Thyroid gland (tissue), 4 donors: ENCODE measurements around the gene HOXC4. TPM values are rescaled to one million over a fixed set of nuclear protein-coding genes. Genes with fewer than 3 reads are reported as not detected.

Experiments used
- DNase-seq, 2 donors: peaks; one replicate each; pipeline ENCODE4 v3.0.0-alpha.2; 2019
- H3K27ac ChIP-seq, 3 donors: fragments of 200-600 bp; sonication (generic); 1 replicate in 2 of 3; 2 replicates in 1 of 3; pipeline ENCODE4 v1.5.1; 2016 to 2019; ENCODE audit warnings: mild to moderate bottlenecking in 1 of 3, moderate library complexity in 1 of 3
- H3K27me3 ChIP-seq: fragments of 200-600 bp; sonication (generic); one replicate; pipeline ENCODE4 v1.5.1; 2019
- H3K36me3 ChIP-seq, 2 donors: fragments of 200-600 bp; sonication (generic); one replicate each; pipeline ENCODE4 v1.5.1; 2016 to 2019
- H3K4me1 ChIP-seq, 2 donors: fragments of 200-600 bp; sonication (generic); one replicate each; pipeline ENCODE4 v1.5.1; 2017 to 2019
- H3K4me3 ChIP-seq, 3 donors: fragments of 200-600 bp; sonication (generic); replicated peaks in 1 of 3; 1 replicate in 2 of 3; 2 replicates in 1 of 3; pipeline ENCODE4 v1.5.1; 2016; ENCODE audit warnings: mild to moderate bottlenecking in 1 of 3
- H3K9me3 ChIP-seq: fragments of 200-600 bp; sonication (generic); one replicate; pipeline ENCODE4 v1.5.1; 2017
- CTCF ChIP-seq, 6 experiments: fragments of 200-600 bp in 3 of 6; fragments of 450-650 bp in 3 of 6; sonication (generic) in 3 of 6; IDR thresholded peaks; one replicate each; pipeline ENCODE4 v1.5.1; 2016 to 2019; ENCODE audit warnings: antibody characterized with exemption in 6 of 6, mild to moderate bottlenecking in 2 of 6, inconsistent platforms in 1 of 6, moderate library complexity in 1 of 6
- POLR2A ChIP-seq, 2 donors: fragments of 450-650 bp; IDR thresholded peaks; one replicate each; pipeline ENCODE4 v1.6.1; 2017; ENCODE audit warnings: antibody characterized with exemption in 2 of 2, mild to moderate bottlenecking in 2 of 2, moderate library complexity in 1 of 2
- WGBS, 2 donors: methylation state at CpG; one replicate each; pipeline ENCODE4 v1.1.5; 2017; 5-methylcytosine and 5-hydroxymethylcytosine counted together
- intact Hi-C: fragments of 100-400 bp; cut with DNase I; formaldehyde crosslinking; loops from one replicate; pipeline ENCODE4 v1.15.1; 2023
- total RNA-seq, 4 donors: library from RNA; depleted of rRNA; stranded (reverse); fragments of >200 nt; gene quantifications; one replicate each; pipeline ENCODE4 v1.2.3, GENCODE V29; 2016

Gene HOXC4
- total RNA-seq, 4 donors from 2014 or later, result 0.22 to 0.27 TPM; not detected in 2

DNA sequence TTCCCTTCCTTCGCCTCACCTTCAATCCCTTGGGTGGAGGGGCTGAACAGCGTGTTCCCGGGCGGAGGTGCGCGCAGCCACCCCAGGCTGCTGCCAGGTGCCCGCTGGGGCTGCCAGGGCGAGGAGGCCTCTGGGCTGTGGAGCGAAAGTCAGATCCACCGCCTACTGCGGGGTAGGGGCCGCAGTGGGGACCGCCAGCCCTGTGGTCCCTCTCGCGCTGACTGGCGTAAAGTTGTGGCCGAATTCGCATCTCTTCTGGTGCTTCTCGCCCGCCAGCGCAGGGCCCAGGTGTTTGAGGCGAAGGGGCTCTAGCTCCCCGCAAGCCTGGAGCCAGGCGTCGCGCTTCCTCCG lies 6.9 kb upstream of the HOXC4 start:
- H3K4me1 ChIP-seq, result peaks cover 0 to 10% of the 10 kb centered on the region in 2 donors
- intact Hi-C loops, result no loop called here
- no peaks in the 10 kb centered on the region for H3K9me3 ChIP-seq
- H3K27ac ChIP-seq, result no peak overlapping the region
- DNase-seq, result no peak
- H3K27me3 ChIP-seq, result peaks cover 44% of the 10 kb centered on the region
- no peaks in the 10 kb centered on the region for H3K36me3 ChIP-seq
- 11 to 29% methylated on average over 14 to 17 of the region's 27 CpGs for WGBS, 2 donors
- no peak overlapping the region for H3K4me3 ChIP-seq
- no peak for TF ChIP-seq POLR2A (IDR thresholded peaks at IDR 0.05)
- TF ChIP-seq CTCF (IDR thresholded peaks at IDR 0.05), result no peak

GRCh38 chr12:54047160-54047963 lies 6.3 kb upstream of the HOXC4 start:
- peaks cover 48% of the 10 kb centered on the region for H3K27me3 ChIP-seq
- DNase-seq, result no peak
- intact Hi-C loops, result no loop called here
- H3K36me3 ChIP-seq, result no peaks in the 10 kb centered on the region
- no peak overlapping the region for H3K4me3 ChIP-seq
- H3K9me3 ChIP-seq, result no peaks in the 10 kb centered on the region
- no peak overlapping the region for H3K27ac ChIP-seq
- 14 to 22% methylated on average over 58 to 60 of the region's 61 CpGs for WGBS, 2 donors
- TF ChIP-seq POLR2A (IDR thresholded peaks at IDR 0.05) (no peak), CTCF (IDR thresholded peaks at IDR 0.05) (no peak)
- peaks cover 0 to 10% of the 10 kb centered on the region in 2 donors for H3K4me1 ChIP-seq

DNA sequence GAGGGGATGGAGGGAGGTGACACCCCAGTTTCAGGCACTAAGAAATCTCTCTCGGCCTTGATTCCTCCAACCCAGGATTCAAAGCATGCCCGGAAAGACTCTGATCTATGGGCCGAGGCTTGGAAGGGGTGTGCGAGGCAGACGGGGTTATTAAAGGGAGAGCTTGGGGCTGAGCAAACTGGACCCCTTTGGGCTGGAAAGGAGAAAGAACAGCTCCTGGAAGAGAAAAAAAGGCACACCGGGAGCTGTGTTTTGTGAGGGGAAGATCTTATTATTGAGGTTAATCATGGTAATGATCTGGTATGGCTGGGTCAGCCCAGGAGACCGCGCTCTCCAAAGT lies 5.7 kb upstream of the HOXC4 start:
- Histone ChIP-seq H3K4me1 (peaks cover 0 to 10% of the 10 kb centered on the region in 2 donors), H3K36me3 (no peaks in the 10 kb centered on the region), H3K27me3 (peaks cover 52% of the 10 kb centered on the region), H3K9me3 (no peaks in the 10 kb centered on the region), H3K27ac (no peak overlapping the region), H3K4me3 (no peak overlapping the region)
- 18 to 31% methylated on average over 8 of the region's 8 CpGs for WGBS, 2 donors
- TF ChIP-seq POLR2A (IDR thresholded peaks at IDR 0.05) (no peak), CTCF (IDR thresholded peaks at IDR 0.05) (no peak)
- DNase-seq, result no peak
- intact Hi-C loops, result no loop called here

GRCh38 chr12:54048406-54049093 lies 5.1 kb upstream of the HOXC4 start:
- intact Hi-C loops, result no loop called here
- no peaks in the 10 kb centered on the region for H3K9me3 ChIP-seq
- peaks cover 0 to 10% of the 10 kb centered on the region in 2 donors for H3K4me1 ChIP-seq
- H3K36me3 ChIP-seq, result no peaks in the 10 kb centered on the region
- no peak for TF ChIP-seq CTCF (IDR thresholded peaks at IDR 0.05)
- no peak overlapping the region for H3K27ac ChIP-seq
- H3K27me3 ChIP-seq, result peaks cover 56% of the 10 kb centered on the region
- no peak for DNase-seq
- H3K4me3 ChIP-seq, result no peak overlapping the region
- WGBS, 2 donors, result 19 to 26% methylated on average over 3 of the region's 3 CpGs

DNA sequence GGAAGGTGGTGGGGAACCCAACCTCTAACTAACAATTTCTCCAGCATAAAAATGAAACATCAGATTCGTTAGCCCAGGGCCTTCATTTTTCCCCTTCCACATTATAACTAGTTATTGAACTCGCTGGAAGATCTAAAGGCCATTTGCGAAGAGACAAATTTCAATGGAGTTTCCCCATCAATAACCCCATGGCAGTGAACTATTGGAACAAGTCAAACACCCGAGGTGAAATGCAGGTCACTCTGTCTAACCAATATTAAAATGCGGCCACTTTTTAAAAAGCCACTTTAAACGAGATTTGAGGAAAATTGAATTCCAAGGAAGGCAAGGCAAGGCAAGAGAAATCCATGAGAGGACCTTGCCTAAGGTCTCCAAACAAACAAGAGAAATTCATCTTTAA lies 4.5 kb upstream of the HOXC4 start:
- TF ChIP-seq CTCF (IDR thresholded peaks at IDR 0.05) (no peak), POLR2A (IDR thresholded peaks at IDR 0.05) (no peak)
- Histone ChIP-seq H3K4me1 (peaks cover 0 to 10% of the 10 kb centered on the region in 2 donors), H3K9me3 (no peaks in the 10 kb centered on the region), H3K36me3 (no peaks in the 10 kb centered on the region), H3K4me3 (no peak overlapping the region), H3K27ac (no peak overlapping the region), H3K27me3 (peaks cover 58% of the 10 kb centered on the region)
- 32 to 43% methylated on average over 6 of the region's 6 CpGs for WGBS, 2 donors
- no peak for DNase-seq
- intact Hi-C loops, result no loop called here
